PC-3 (cell line): Measurements from ENCODE around the gene CTSZ. TPM values are rescaled to one million over a fixed set of nuclear protein-coding genes. Genes with fewer than 3 reads are reported as not detected.

Source experiments
- ATAC-seq: fragments of 200-7000 bp; cut with Tn5 transposase; 2 replicates; pipeline ENCODE4 v1.9.1; 2020; ENCODE audit warnings: mild to moderate bottlenecking, moderate library complexity
- BruUV-seq: library from RNA; stranded (reverse); fragments of 400-500 nt; replicated peaks from 2 replicates; lab custom pipeline; 2021; lab: Mats Ljungman, UMichigan
- CTCF ChIA-PET: fragments of 300-600 bp; sonication (Branson Sonifier 250); formaldehyde crosslinking; loops from one replicate; lab custom pipeline; 2022; ENCODE audit warnings: antibody characterized with exemption; lab: Charles Lee
- POLR2A ChIA-PET: fragments of 300-600 bp; sonication (Branson Sonifier 250); formaldehyde crosslinking; loops from one replicate; lab custom pipeline; 2022; ENCODE audit warnings: antibody characterized with exemption; ENCODE audit not compliant: unreplicated experiment; lab: Charles Lee
- DNase-seq: peaks from one replicate; pipeline ENCODE4 v3.0.0-alpha.2; 2015
- H2AFZ ChIP-seq: fragments of 300-600 bp; sonication (generic); 2 replicates; pipeline ENCODE4 v1.6.0; 2016; ENCODE audit warnings: antibody characterized with exemption, low read length
- H3F3A ChIP-seq: fragments of 300-600 bp; sonication (generic); one replicate; pipeline ENCODE4 v1.6.0; 2017; ENCODE audit warnings: antibody characterized with exemption, low read length, control low read depth, mild to moderate bottlenecking; ENCODE audit not compliant: unreplicated experiment
- H3K27ac ChIP-seq: fragments of 300-600 bp; sonication (generic); 2 replicates; pipeline ENCODE4 v1.5.1; 2016; ENCODE audit warnings: mild to moderate bottlenecking, low read length
- H3K27me3 ChIP-seq: fragments of 300-600 bp; sonication (generic); 2 replicates; pipeline ENCODE4 v1.6.1; 2016; ENCODE audit warnings: low read length, mixed read lengths
- H3K36me3 ChIP-seq: fragments of 300-600 bp; sonication (generic); 2 replicates; pipeline ENCODE4 v1.6.1; 2016; ENCODE audit warnings: low read depth, mixed run types, low read length, mixed read lengths
- H3K4me1 ChIP-seq: fragments of 300-600 bp; sonication (generic); 2 replicates; pipeline ENCODE4 v1.5.1; 2016; ENCODE audit warnings: low read length; ENCODE audit not compliant: insufficient read depth
- H3K4me2 ChIP-seq: fragments of 300-600 bp; sonication (generic); 2 replicates; pipeline ENCODE4 v1.6.0; 2016; ENCODE audit warnings: low read length
- H3K4me3 ChIP-seq: fragments of 300-600 bp; sonication (generic); 2 replicates; pipeline ENCODE4 v1.5.1; 2016; ENCODE audit warnings: mild to moderate bottlenecking, low read length, mixed read lengths
- H3K79me2 ChIP-seq: fragments of 300-600 bp; sonication (generic); 2 replicates; pipeline ENCODE4 v1.6.1; 2017; ENCODE audit warnings: low read length, mixed read lengths
- H3K9ac ChIP-seq: fragments of 300-600 bp; sonication (generic); 2 replicates; pipeline ENCODE4 v1.6.0; 2016; ENCODE audit warnings: mild to moderate bottlenecking, low read length
- H3K9me2 ChIP-seq: fragments of 300-600 bp; sonication (generic); replicated peaks from 2 replicates; pipeline ENCODE4 v1.6.1; 2016; ENCODE audit warnings: mixed run types, low read length, mixed read lengths
- H3K9me3 ChIP-seq: fragments of 300-600 bp; sonication (generic); 2 replicates; pipeline ENCODE4 v1.6.1; 2016; ENCODE audit warnings: low read length, mixed read lengths
- H4K20me1 ChIP-seq: fragments of 300-600 bp; sonication (generic); 2 replicates; pipeline ENCODE4 v1.6.1; 2016; ENCODE audit warnings: low read length, mixed read lengths
- CTCF ChIP-seq: fragments of 300-600 bp; sonication (generic); conservative IDR thresholded peaks from 2 replicates; pipeline ENCODE4 v1.5.1; 2017; ENCODE audit warnings: antibody characterized with exemption, low read depth, mild to moderate bottlenecking, low read length
- EZH2 ChIP-seq: fragments of 300-600 bp; sonication (generic); IDR thresholded peaks from one replicate; pipeline ENCODE4 v1.6.1; 2017; ENCODE audit warnings: antibody characterized with exemption, mild to moderate bottlenecking, low read length; ENCODE audit not compliant: unreplicated experiment
- EZH2phosphoT487 ChIP-seq: fragments of 300-600 bp; sonication (generic); IDR thresholded peaks from 2 replicates; pipeline ENCODE4 v1.6.1; 2018; ENCODE audit warnings: mild to moderate bottlenecking, antibody characterized with exemption, low read length, borderline replicate concordance
- intact Hi-C: fragments of 100-400 bp; cut with micrococcal nuclease; formaldehyde crosslinking; loops from 2 replicates; pipeline ENCODE4 v1.9.0; 2023
- total RNA-seq: library from RNA; depleted of rRNA; stranded (reverse); fragments of >200 nt; gene quantifications from 2 replicates; pipeline ENCODE4 v1.2.3, GENCODE V29; 2014

The CTSZ gene
- total RNA-seq, 1 experiment from 2014 or later: 191 TPM

GRCh38 chr20:58995461-58996225, 11.4 kb downstream of the CTSZ start:
- Histone ChIP-seq H3K9ac (no peak overlapping the region), H2AFZ (no peak overlapping the region), H3K27ac (peak overlapping the region; percentile 29), H4K20me1 (no peaks in the 10 kb centered on the region), H3K4me2 (no peak overlapping the region), H3K36me3 (peaks cover 64% of the 10 kb centered on the region), H3K4me1 (peaks cover 19% of the 10 kb centered on the region), H3K4me3 (no peak overlapping the region), H3K9me2 (no peaks in the 10 kb centered on the region), H3F3A (no peaks in the 10 kb centered on the region), H3K27me3 (no peaks in the 10 kb centered on the region), H3K79me2 (no peaks in the 10 kb centered on the region), H3K9me3 (no peaks in the 10 kb centered on the region)
- ChIA-PET POLR2A (no interaction called here), CTCF (no interaction called here)
- DNase-seq: peak; percentile 43
- BruUV-seq: TSS peak; percentile 93
- intact Hi-C loops: no loop called here
- TF ChIP-seq CTCF (no peak), EZH2 (no peak), EZH2phosphoT487 (no peak)
- no peak for ATAC-seq

DNA sequence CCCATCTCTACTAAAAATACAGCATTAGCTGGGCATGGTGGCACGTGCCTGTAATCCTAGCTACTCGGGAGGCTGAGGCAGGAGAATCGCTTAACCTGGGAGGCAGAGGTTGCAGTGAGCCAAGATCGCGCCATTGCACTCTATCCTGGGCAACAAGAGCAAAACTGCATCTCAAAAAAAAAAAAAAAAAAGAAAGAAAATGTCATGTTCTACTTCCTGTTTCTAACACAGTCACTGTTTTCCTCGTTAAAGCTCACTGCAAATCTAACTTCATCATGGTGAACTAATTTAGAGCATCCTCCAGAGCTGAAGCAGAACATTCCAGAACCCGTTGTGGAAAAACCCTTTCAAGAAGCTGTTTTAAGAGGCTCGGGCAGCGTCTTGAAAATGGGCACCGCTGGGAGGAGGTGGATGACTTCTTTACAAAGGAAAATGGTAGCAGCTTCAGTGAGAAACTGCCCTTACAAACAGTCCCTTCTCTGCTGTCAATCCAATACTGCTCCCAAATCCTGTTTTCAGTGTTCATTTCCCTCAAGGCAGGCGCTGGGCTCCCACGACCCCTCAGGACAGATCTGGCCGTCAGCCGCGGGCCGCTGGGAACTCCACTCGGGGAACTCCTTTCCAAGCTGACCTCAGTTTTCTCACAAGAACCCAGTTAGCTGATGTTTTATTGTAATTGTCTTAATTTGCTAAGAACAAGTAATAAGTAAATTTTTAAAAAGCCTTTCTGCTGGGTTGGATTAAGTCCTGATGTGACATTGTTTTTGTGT, 12.5 kb downstream of the CTSZ start:
- Histone ChIP-seq H4K20me1 (no peaks in the 10 kb centered on the region), H3K4me3 (no peak overlapping the region), H3K9ac (no peak overlapping the region), H3K27me3 (no peaks in the 10 kb centered on the region), H3K27ac (no peak overlapping the region), H3K9me2 (no peaks in the 10 kb centered on the region), H3F3A (no peaks in the 10 kb centered on the region), H3K36me3 (peaks cover 73% of the 10 kb centered on the region), H3K4me1 (peaks cover 19% of the 10 kb centered on the region), H3K9me3 (no peaks in the 10 kb centered on the region), H2AFZ (no peak overlapping the region), H3K4me2 (no peak overlapping the region), H3K79me2 (no peaks in the 10 kb centered on the region)
- ATAC-seq (no peak), DNase-seq (no peak)
- ChIA-PET CTCF (interaction anchor here (0.6 kb wide), 1 partner anchor 13 kb away, joined by 3 read pairs; the partner anchor contains the start of gene NELFCD), POLR2A (no interaction called here)
- BruUV-seq: TSS peak; percentile 26
- no peak for TF ChIP-seq EZH2phosphoT487
- TF ChIP-seq EZH2: no peak
- TF ChIP-seq CTCF: no peak
- intact Hi-C loops: loop anchor here (5.0 kb wide), 1 partner anchor 38 kb away; the partner anchor contains the start of gene ATP5F1E
